WTC11 (cell line): ENCODE data around the gene TUT4.

Experiments
- KAT7 ChIP-seq: sonication (generic); formaldehyde crosslinking; IDR thresholded peaks from 2 replicates; pipeline ENCODE4 v1.8.1; 2023; ENCODE audit warnings: missing genetic modification reagents, mild to moderate bottlenecking, borderline replicate concordance
- NFE2L1 ChIP-seq: sonication (generic); formaldehyde crosslinking; IDR thresholded peaks from 2 replicates; pipeline ENCODE4 v1.8.1; 2023; ENCODE audit warnings: missing genetic modification reagents
- SMAD3 ChIP-seq: sonication (generic); formaldehyde crosslinking; IDR thresholded peaks from 2 replicates; pipeline ENCODE4 v1.8.0; 2022; ENCODE audit warnings: missing genetic modification reagents, mild to moderate bottlenecking, borderline replicate concordance
- SP1 ChIP-seq: sonication (generic); formaldehyde crosslinking; conservative IDR thresholded peaks from 2 replicates; pipeline ENCODE4 v1.8.1; 2022; ENCODE audit warnings: missing genetic modification reagents
- ZNF396 ChIP-seq: fragments of 250-450 bp; sonication (Bioruptor Pico); IDR thresholded peaks from 2 replicates; pipeline ENCODE4 v1.8.0; 2021; ENCODE audit warnings: mild to moderate bottlenecking, moderate library complexity, borderline replicate concordance
- TF ChIP-seq, protein P1 (sequence below): fragments of 200-600 bp; IDR thresholded peaks from 2 replicates; pipeline ENCODE4 v1.8.0; 2022; ENCODE audit warnings: antibody characterized with exemption
- TF ChIP-seq, protein P2 (sequence below): sonication (generic); formaldehyde crosslinking; IDR thresholded peaks from 2 replicates; pipeline ENCODE4 v1.8.1; 2022; ENCODE audit warnings: mild to moderate bottlenecking, missing genetic modification reagents, moderate library complexity, borderline replicate concordance
- TF ChIP-seq, protein P3 (sequence below): sonication (generic); formaldehyde crosslinking; IDR thresholded peaks from 2 replicates; pipeline ENCODE4 v1.8.0; 2023; ENCODE audit warnings: missing genetic modification reagents, mild to moderate bottlenecking, borderline replicate concordance

DNA sequence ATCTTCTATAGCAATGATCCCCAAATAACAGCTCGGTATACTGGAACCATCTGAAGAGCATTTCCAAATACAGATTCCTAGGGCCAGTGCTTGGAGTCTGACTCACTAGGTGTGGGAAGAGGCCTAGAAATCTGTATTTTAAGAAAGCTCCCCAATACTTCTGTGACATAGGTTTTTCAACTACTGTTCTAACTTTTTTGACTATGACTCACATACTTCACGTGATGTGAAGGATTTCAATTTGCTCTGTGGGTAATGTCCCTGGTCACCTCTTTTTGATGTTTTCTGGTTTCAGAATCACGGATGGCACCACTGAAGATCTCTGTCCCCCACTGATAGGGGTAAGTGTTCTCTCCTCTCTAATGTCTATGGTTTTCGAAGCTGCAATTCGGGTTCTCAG, 159.7 kb downstream of the TUT4 start:
- TF ChIP-seq SMAD3 (CRISPR knock-in tag) (no peak), ZNF396 (CRISPR knock-in tag) (no peak), NFE2L1 (no peak), KAT7 (CRISPR knock-in tag) (no peak), SP1 (CRISPR knock-in tag) (no peak)
- TF ChIP-seq, protein P1, sequence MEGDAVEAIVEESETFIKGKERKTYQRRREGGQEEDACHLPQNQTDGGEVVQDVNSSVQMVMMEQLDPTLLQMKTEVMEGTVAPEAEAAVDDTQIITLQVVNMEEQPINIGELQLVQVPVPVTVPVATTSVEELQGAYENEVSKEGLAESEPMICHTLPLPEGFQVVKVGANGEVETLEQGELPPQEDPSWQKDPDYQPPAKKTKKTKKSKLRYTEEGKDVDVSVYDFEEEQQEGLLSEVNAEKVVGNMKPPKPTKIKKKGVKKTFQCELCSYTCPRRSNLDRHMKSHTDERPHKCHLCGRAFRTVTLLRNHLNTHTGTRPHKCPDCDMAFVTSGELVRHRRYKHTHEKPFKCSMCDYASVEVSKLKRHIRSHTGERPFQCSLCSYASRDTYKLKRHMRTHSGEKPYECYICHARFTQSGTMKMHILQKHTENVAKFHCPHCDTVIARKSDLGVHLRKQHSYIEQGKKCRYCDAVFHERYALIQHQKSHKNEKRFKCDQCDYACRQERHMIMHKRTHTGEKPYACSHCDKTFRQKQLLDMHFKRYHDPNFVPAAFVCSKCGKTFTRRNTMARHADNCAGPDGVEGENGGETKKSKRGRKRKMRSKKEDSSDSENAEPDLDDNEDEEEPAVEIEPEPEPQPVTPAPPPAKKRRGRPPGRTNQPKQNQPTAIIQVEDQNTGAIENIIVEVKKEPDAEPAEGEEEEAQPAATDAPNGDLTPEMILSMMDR: no peak
- TF ChIP-seq, protein P2, sequence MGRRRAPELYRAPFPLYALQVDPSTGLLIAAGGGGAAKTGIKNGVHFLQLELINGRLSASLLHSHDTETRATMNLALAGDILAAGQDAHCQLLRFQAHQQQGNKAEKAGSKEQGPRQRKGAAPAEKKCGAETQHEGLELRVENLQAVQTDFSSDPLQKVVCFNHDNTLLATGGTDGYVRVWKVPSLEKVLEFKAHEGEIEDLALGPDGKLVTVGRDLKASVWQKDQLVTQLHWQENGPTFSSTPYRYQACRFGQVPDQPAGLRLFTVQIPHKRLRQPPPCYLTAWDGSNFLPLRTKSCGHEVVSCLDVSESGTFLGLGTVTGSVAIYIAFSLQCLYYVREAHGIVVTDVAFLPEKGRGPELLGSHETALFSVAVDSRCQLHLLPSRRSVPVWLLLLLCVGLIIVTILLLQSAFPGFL: no peak
- TF ChIP-seq, protein P3, sequence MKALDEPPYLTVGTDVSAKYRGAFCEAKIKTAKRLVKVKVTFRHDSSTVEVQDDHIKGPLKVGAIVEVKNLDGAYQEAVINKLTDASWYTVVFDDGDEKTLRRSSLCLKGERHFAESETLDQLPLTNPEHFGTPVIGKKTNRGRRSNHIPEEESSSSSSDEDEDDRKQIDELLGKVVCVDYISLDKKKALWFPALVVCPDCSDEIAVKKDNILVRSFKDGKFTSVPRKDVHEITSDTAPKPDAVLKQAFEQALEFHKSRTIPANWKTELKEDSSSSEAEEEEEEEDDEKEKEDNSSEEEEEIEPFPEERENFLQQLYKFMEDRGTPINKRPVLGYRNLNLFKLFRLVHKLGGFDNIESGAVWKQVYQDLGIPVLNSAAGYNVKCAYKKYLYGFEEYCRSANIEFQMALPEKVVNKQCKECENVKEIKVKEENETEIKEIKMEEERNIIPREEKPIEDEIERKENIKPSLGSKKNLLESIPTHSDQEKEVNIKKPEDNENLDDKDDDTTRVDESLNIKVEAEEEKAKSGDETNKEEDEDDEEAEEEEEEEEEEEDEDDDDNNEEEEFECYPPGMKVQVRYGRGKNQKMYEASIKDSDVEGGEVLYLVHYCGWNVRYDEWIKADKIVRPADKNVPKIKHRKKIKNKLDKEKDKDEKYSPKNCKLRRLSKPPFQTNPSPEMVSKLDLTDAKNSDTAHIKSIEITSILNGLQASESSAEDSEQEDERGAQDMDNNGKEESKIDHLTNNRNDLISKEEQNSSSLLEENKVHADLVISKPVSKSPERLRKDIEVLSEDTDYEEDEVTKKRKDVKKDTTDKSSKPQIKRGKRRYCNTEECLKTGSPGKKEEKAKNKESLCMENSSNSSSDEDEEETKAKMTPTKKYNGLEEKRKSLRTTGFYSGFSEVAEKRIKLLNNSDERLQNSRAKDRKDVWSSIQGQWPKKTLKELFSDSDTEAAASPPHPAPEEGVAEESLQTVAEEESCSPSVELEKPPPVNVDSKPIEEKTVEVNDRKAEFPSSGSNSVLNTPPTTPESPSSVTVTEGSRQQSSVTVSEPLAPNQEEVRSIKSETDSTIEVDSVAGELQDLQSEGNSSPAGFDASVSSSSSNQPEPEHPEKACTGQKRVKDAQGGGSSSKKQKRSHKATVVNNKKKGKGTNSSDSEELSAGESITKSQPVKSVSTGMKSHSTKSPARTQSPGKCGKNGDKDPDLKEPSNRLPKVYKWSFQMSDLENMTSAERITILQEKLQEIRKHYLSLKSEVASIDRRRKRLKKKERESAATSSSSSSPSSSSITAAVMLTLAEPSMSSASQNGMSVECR (CRISPR knock-in tag): no peak
